GM10266 (cell line): ENCODE measurements around the gene ZNF418.

ENCODE experiments used
- DNase-seq: peaks from one replicate; pipeline ENCODE4 v3.0.0; 2012; ENCODE audit errors: extremely low spot score
- TF ChIP-seq, protein P1 (sequence below): IDR thresholded peaks from 2 replicates; pipeline ENCODE4 v1.5.1; 2012; ENCODE audit warnings: mild to moderate bottlenecking, low read depth; ENCODE audit not compliant: control insufficient read depth, insufficient read depth; ENCODE audit errors: missing control alignments

Gene ZNF418

DNA sequence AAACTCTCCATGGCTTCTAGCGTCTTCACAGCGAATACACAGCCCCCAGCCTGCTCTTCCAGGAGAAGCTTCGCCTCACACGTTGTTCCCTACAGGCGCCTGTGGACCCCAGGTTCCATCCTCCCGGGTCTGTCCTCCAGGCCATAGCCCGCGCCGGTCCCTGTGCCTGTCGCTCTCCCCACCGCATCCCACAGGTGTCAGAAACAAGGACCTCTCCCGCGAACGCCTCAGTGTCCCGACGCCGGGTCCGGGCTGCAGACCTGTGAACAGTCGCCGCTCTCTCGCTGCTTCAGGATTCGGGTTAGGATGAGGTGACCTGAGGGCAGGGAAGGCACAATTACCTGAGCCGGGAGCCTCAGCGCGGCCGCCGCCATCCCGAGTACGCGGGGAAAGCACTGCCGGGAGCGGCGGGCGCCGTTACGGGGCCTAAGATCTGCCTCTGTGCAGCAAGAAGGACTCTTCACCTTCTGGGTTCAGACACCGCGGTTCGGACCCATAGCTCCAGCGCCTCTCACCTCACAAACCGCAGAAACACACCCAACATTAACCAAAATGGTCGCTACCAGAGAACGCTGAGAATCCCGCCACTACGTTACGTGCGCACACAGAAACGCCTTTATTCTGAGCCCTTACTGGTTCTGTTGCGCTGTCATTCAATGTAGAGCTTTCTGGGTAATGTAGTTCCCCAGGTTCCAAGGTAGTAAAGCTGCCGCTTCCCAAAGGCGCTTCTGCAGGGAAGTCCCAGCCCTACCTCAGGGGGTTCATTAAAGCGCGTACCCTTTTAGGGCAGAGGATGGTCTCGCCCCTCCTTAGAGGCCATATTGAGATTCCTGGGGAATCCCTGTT, at the start of gene ZNF418:
TSS of gene ZNF418 (minus strand) at position 583 of the 846 bp plus-strand sequence. CDS start 1,580 bp downstream, outside the sequence.
- TF ChIP-seq, protein P1, sequence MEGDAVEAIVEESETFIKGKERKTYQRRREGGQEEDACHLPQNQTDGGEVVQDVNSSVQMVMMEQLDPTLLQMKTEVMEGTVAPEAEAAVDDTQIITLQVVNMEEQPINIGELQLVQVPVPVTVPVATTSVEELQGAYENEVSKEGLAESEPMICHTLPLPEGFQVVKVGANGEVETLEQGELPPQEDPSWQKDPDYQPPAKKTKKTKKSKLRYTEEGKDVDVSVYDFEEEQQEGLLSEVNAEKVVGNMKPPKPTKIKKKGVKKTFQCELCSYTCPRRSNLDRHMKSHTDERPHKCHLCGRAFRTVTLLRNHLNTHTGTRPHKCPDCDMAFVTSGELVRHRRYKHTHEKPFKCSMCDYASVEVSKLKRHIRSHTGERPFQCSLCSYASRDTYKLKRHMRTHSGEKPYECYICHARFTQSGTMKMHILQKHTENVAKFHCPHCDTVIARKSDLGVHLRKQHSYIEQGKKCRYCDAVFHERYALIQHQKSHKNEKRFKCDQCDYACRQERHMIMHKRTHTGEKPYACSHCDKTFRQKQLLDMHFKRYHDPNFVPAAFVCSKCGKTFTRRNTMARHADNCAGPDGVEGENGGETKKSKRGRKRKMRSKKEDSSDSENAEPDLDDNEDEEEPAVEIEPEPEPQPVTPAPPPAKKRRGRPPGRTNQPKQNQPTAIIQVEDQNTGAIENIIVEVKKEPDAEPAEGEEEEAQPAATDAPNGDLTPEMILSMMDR: no peak
- DNase-seq: peak; percentile 42

DNA sequence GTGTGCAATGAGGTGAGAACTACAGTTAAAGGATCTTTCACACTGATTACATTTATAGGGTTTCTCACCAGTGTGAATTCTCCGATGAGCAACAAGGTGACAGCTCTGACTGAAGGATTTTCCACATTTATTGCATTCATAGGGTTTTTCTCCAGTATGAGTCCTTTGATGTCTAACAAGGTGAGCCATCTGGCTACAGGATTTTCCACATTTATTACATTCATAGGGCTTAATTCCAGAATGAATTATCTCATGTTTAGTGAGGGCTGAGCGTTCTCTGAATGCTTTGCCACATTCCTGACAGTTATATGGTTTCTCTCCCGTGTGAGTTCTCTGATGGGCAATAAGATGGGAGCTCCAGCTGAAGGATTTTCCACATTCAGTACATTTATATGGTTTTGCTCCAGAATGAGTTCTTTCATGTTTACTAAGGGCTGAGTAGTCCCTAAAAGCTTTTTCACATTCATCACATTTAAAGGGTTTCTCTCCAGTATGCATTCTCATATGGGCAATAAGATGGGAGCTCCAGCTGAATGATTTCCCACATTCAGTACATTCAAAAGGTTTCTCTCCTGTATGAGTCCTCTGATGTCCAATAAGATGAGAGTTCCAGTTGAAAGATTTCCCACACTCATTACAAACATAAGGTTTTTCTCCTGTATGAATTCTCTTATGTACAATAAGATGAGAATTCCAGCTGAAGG, 43.5 kb upstream of the ZNF418 start:
- DNase-seq: no peak
- TF ChIP-seq, protein P1: no peak

DNA sequence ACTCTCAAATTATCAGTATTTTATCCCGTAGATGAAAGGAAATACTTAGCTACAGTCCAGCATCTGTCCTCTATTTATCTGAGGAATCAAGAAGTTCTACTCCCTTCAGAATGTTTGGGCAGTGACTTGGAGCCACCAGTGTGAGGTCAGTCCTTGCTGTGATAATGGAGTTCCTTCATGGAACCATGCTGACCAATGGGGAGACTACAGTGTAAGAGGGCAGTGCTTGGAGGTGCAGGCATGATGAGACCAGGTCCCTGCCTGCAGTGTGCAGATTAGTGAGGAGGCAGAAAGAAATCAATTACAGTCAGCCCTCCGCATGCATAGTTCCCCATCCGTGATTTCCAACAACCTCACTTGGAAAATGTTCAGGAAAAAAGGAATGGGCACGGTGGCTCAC, 39.2 kb upstream of the ZNF418 start, which contains the start of gene C19orf18:
TSS of gene C19orf18 (minus strand) at position 101 of the 400 bp plus-strand sequence. CDS start 102 bp downstream, outside the sequence.
- DNase-seq: no peak
- TF ChIP-seq, protein P1: no peak

DNA sequence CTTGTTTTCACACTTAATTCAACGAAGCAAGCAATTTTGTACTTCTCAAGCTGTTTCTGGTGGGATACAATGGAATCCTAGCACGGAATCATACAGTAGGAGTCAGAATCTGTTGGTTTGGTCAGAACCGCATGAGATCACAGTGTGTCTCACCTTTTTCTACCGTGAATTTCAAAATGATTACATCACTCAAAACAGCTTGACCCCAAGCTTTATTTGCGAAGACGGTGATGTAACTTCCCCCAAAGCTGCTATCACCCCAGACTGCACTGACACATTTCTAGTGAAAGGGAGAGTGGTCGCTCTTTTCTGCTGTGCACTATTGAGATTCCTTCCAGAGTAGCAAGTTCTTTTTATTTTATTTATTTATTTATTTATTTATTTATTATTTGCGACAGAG, 29.6 kb upstream of the ZNF418 start:
- no peak for DNase-seq
- TF ChIP-seq, protein P1: no peak

DNA sequence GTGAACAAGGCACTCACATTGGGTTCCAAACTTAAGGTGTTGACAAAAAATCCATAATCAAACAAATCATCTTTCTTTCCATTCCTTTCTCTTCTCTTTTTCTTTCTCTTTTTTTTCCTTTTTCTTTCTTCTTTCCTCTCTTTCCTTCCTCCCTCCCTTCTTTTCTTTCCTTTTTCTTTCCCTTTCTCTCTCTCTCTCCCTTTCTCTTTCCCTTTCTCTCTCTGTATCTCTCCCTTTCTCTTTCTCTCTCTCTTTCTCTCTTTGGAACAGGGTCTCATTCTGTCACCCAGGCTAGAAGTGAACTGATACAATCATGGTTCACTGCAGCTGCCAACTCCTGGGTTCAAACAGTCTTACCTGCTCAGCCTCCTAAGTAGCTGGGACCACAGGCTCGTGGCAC, 26.6 kb upstream of the ZNF418 start:
- TF ChIP-seq, protein P1: no peak
- no peak for DNase-seq

DNA sequence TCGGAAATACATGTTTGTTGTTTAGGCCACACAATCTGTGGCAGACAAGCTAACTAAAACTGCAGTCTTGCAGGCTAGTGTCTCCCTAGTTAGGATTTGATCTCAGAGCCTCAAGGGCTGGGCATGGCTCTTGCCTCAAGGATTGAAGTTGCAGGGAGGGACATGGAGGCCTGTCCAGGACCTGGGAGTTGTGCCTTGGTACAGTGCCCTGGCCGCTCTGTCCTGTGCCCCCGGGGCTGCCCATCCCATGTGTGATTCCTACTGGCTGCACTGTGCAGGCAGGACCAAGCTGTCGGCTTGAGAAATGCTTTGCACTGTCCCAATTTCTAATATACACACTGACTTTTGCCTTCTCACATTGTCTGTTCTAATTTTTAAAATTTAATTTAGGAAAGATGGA, 19.8 kb upstream of the ZNF418 start:
- TF ChIP-seq, protein P1: no peak
- no peak for DNase-seq

DNA sequence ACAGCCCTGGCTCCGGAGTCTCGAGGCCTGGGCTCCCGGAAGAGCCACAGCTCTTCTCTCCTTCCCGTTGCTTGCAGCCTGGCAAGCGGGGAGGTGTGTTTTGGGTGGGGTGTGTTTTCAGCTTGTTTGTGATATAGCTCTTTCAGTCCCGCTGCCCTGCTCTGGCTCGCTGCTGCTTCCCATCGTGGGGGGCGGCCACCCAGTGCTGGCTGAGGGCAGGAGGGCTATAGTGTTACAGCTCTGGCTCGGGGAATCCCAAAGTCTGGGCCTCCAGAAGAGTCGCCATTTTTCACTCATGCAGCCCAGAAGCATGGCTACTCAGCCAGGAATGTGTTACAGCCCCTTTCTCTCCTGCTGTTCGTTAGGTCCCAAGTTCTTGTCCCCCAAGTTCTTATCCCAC, 14.5 kb upstream of the ZNF418 start:
- TF ChIP-seq, protein P1: no peak

More for the DNA sequence above, 14.5 kb upstream of the ZNF418 start:
- no peak for DNase-seq
